Neutrophil (primary cell): Measurements from ENCODE around the gene MAPK10.

Experiments
- H3K27ac ChIP-seq: fragments of 200-600 bp; sonication (generic); 2 replicates; pipeline ENCODE4 v1.5.1; 2016; ENCODE audit warnings: mild to moderate bottlenecking, moderate library complexity
- H3K27me3 ChIP-seq: fragments of 200-600 bp; sonication (generic); 2 replicates; pipeline ENCODE4 v1.6.0; 2016; ENCODE audit warnings: mild to moderate bottlenecking
- H3K36me3 ChIP-seq: fragments of 200-600 bp; sonication (generic); 2 replicates; pipeline ENCODE4 v1.5.1; 2017
- H3K4me1 ChIP-seq, 2 experiments: fragments of 200-600 bp in 1 of 2; sonication (generic) in 1 of 2; 1 replicate in 1 of 2; 2 replicates in 1 of 2; pipeline versions ENCODE4 v1.5.1 to v1.6.1; 2013 to 2016; ENCODE audit warnings: low read depth in 1 of 2, low read length in 1 of 2, mild to moderate bottlenecking in 1 of 2, moderate library complexity in 1 of 2; ENCODE audit not compliant: control insufficient read depth in 1 of 2, insufficient read depth in 1 of 2
- H3K4me3 ChIP-seq, 2 experiments: fragments of 200-600 bp in 1 of 2; sonication (generic) in 1 of 2; 1 replicate in 1 of 2; 2 replicates in 1 of 2; pipeline ENCODE4 v1.5.1; 2013 to 2016; ENCODE audit warnings: low read depth in 1 of 2, low read length in 1 of 2, mild to moderate bottlenecking in 1 of 2, moderate library complexity in 1 of 2
- H3K9me3 ChIP-seq: fragments of 200-600 bp; sonication (generic); 2 replicates; pipeline ENCODE4 v1.5.1; 2016
- TF ChIP-seq, protein P1 (sequence below): fragments of 200-600 bp; sonication (generic); IDR thresholded peaks from 2 replicates; pipeline ENCODE4 v1.5.1; 2016; ENCODE audit warnings: antibody characterized with exemption

MAPK10 gene

GRCh38 chr4:86264241-86264640 lies 95.6 kb downstream of the MAPK10 start:
- Histone ChIP-seq H3K27ac (no peak overlapping the region), H3K4me3 (no peak overlapping the region), H3K9me3 (no peaks in the 10 kb centered on the region), H3K27me3 (no peaks in the 10 kb centered on the region), H3K36me3 (no peaks in the 10 kb centered on the region), H3K4me1 (no peaks in the 10 kb centered on the region)
- TF ChIP-seq, protein P1, sequence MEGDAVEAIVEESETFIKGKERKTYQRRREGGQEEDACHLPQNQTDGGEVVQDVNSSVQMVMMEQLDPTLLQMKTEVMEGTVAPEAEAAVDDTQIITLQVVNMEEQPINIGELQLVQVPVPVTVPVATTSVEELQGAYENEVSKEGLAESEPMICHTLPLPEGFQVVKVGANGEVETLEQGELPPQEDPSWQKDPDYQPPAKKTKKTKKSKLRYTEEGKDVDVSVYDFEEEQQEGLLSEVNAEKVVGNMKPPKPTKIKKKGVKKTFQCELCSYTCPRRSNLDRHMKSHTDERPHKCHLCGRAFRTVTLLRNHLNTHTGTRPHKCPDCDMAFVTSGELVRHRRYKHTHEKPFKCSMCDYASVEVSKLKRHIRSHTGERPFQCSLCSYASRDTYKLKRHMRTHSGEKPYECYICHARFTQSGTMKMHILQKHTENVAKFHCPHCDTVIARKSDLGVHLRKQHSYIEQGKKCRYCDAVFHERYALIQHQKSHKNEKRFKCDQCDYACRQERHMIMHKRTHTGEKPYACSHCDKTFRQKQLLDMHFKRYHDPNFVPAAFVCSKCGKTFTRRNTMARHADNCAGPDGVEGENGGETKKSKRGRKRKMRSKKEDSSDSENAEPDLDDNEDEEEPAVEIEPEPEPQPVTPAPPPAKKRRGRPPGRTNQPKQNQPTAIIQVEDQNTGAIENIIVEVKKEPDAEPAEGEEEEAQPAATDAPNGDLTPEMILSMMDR: no peak

GRCh38 chr4:86261636-86262035 lies 98.2 kb downstream of the MAPK10 start:
- Histone ChIP-seq H3K27me3 (no peaks in the 10 kb centered on the region), H3K27ac (no peak overlapping the region), H3K9me3 (no peaks in the 10 kb centered on the region), H3K4me3 (no peak overlapping the region), H3K4me1 (no peaks in the 10 kb centered on the region), H3K36me3 (no peaks in the 10 kb centered on the region)
- TF ChIP-seq, protein P1: no peak

DNA sequence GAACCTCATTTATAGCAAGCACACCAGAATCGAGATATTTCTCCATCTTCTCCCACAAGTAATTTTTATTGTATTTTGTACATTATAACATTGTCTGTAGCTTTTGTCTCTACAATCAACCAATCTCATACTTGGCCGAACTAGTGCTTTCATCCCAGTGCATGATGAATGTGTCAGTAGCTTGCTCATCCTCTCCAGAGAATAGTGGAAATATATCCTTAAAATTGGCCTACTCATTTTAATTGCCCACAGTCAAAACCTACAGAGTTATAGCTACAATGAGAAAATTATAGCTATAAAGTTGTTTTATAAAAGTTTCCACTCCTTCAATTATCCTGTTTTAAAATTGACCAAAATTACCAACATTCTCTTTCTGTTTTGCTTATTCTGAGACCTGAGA lies 103.8 kb downstream of the MAPK10 start:
- no peak overlapping the region for H3K4me3 ChIP-seq
- TF ChIP-seq, protein P1: no peak

GRCh38 chr4:86250619-86251018 lies 109.2 kb downstream of the MAPK10 start:
- TF ChIP-seq, protein P1: no peak
- Histone ChIP-seq H3K27ac (no peak overlapping the region), H3K27me3 (no peaks in the 10 kb centered on the region)

More for the DNA sequence above, 103.8 kb downstream of the MAPK10 start:
- Histone ChIP-seq H3K4me1 (no peaks in the 10 kb centered on the region), H3K9me3 (no peaks in the 10 kb centered on the region), H3K27me3 (no peaks in the 10 kb centered on the region), H3K27ac (no peak overlapping the region), H3K36me3 (no peaks in the 10 kb centered on the region)

DNA sequence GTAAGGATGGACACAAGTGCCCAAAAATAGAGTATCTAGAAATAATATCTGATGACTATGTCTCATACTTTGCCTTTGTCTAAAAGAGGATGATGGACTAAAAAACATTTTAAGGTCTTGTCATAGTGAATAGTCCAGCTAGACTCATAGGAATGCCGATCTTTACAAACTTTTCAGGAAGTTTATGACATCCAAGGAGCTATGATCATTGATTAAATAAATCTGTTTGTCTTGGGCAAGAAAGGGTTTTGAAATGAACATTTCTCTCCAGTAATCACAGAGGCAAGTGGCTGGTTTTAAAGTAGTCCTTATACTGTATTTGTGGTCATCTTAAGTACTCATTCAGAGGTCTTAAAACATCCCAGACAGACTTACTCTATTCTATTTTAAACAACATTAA lies 109.8 kb downstream of the MAPK10 start:
- H3K4me1 ChIP-seq: no peaks in the 10 kb centered on the region
- H3K9me3 ChIP-seq: no peaks in the 10 kb centered on the region
- H3K36me3 ChIP-seq: no peaks in the 10 kb centered on the region
- no peaks in the 10 kb centered on the region for H3K27me3 ChIP-seq
- no peak overlapping the region for H3K27ac ChIP-seq
- TF ChIP-seq, protein P1: no peak
- H3K4me3 ChIP-seq: no peak overlapping the region

More at GRCh38 chr4:86250619-86251018, 109.2 kb downstream of the MAPK10 start:
- no peaks in the 10 kb centered on the region for H3K36me3 ChIP-seq
- H3K4me1 ChIP-seq: no peaks in the 10 kb centered on the region
- H3K4me3 ChIP-seq: no peak overlapping the region
- no peaks in the 10 kb centered on the region for H3K9me3 ChIP-seq

DNA sequence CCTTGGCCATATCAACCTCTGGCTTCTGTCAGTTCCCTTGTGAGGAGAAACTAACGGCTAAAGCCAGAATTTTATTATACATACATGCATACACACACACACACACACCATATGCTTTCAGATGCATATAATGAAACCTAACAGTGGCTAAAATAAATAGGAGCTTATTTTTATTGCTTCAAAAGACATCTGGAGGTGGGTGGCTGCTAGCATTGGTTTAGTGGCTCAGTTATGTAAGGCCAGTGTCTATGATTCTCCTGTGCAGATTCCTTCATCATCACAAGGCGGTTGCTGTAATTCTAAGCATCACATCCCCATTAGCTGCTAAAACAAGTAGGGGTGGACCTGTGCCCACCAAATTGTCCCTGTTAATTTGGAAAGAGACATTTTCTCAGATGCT lies 110.8 kb downstream of the MAPK10 start:
- no peaks in the 10 kb centered on the region for H3K27me3 ChIP-seq
- no peaks in the 10 kb centered on the region for H3K36me3 ChIP-seq
- TF ChIP-seq, protein P1: no peak
- no peaks in the 10 kb centered on the region for H3K4me1 ChIP-seq
- no peaks in the 10 kb centered on the region for H3K9me3 ChIP-seq
- no peak overlapping the region for H3K4me3 ChIP-seq
- no peak overlapping the region for H3K27ac ChIP-seq
